Tibial nerve (tissue), 4 donors: ENCODE data around the gene CRYAB.

Experiments
- CTCF ChIP-seq, 5 experiments: fragments of 200-600 bp in 3 of 5; fragments of 450-650 bp in 2 of 5; sonication (generic) in 3 of 5; IDR thresholded peaks; one replicate each; pipeline ENCODE4 v1.5.1; 2016 to 2019; ENCODE audit warnings: antibody characterized with exemption in 5 of 5, mild to moderate bottlenecking in 3 of 5, moderate library complexity in 2 of 5
- EP300 ChIP-seq, 2 donors: sonication (generic); formaldehyde crosslinking; IDR thresholded peaks; one replicate each; pipeline ENCODE4 v1.6.1; 2017; ENCODE audit warnings: antibody characterized with exemption in 2 of 2, mild to moderate bottlenecking in 1 of 2

DNA sequence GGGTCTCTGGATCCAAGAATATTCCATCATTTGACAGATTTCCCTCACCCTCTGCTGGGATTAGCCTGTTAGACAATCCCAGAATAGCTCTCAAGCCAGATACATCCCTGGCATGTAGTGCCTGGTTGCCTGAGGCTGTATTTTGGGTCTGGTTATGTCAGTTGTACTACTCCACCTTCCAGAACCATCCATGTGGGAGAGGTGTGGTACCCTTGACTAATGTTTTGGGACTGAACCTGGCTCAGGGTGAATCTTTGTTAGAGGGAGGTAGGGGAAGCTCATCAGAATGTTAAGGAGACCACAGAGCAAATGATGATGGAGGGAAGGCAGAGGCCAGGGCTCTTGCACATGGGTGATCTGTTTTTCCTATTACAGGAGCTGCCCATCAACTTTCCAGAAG lies 12.4 kb upstream of the CRYAB start:
- TF ChIP-seq EP300 (IDR thresholded peaks at IDR 0.05) (no peak), CTCF (IDR thresholded peaks at IDR 0.05) (no peak)
